HG03378 (cell line): ENCODE measurements around the gene NR5A2.
A peak's percentile ranks its signal among the peaks of the same experiment; 100 is the strongest.
"Not testable (repeated sequence)": the region's sequence is repeated elsewhere in the genome, so short reads cannot be mapped to it uniquely, and the experiment has no call there.

Experiments
- ATAC-seq: cut with Tn5 transposase; IDR thresholded peaks from one replicate; pipeline ENCODE4 v1.9.1; 2021; ENCODE audit warnings: mild to moderate bottlenecking, moderate library complexity; ENCODE audit not compliant: unreplicated experiment

NR5A2 gene

DNA sequence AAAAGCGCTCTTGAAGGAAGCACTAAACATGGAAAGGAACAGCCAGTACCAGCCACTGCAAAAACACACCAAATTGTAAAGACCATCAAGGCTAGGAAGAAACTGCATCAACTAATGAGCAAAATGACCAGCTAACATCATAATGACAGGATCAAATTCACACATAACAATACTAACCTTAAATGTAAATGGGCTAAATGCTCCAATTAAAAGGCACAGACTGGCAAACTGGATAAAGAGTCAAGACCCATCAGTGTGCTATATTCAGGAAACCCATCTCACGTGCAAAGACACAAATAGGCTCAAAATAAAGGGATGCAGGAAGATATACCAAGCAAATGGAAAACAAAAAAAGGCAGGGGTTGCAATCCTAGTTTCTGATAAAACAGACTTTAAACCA is 159.8 kb downstream of the NR5A2 start:
- not testable (repeated sequence) for ATAC-seq

DNA sequence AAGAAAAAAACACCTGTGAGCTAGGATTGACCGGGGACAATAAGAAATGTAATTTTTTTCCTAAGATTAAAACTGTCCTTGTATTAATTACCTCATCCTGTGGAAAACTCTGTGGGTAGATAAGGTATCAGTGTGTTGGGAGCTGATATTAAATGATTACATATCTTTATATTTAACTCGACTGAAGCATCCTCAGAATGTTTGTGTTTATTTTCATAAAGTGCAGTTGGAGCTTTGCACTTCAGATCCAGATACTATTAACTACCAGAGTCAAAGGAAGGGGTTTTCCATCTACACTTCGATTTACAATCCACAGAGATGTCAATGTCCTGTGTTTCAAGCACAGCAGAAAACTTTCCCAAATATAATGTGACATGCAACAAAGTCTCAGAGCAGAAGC is 164.5 kb downstream of the NR5A2 start:
- no peak for ATAC-seq

DNA sequence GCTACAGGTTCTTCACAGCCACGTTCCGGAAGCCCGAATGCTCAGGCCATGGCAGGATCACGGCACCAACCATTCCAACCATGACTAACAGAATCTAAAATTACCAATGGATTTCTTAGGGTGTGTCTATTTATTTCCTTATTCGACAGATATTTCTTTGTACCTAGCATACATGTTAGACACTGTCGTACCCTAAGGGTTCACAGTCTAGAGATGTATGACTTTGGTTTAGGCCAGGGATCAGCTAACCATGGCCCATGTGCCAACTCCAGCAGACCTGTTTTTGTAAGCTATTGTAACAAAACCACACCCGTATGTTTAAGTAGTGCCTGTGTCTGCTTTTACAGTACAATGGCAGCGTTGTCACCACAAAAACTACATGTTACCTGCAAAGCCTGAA is 167.0 kb downstream of the NR5A2 start:
- ATAC-seq = no peak

DNA sequence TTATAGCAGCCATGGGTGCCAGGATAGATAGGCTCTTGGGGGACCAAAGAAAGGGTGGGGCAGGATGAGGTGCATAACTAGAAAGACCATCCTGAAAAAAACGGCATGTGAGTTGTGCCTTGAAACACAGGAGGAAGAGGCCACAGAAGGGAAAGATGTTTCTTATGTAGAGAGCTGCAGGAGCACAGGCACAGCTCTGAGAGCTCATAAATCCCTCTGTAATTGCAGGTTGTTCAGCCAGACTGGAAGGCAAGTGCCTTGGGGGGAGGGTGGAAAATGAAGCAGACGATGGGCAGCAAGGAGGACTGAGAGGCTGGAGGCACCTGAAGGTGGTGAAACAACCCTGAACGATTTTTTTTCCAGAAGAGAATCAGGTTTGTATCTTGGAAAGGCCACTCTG is 170.7 kb downstream of the NR5A2 start:
- ATAC-seq = no peak

DNA sequence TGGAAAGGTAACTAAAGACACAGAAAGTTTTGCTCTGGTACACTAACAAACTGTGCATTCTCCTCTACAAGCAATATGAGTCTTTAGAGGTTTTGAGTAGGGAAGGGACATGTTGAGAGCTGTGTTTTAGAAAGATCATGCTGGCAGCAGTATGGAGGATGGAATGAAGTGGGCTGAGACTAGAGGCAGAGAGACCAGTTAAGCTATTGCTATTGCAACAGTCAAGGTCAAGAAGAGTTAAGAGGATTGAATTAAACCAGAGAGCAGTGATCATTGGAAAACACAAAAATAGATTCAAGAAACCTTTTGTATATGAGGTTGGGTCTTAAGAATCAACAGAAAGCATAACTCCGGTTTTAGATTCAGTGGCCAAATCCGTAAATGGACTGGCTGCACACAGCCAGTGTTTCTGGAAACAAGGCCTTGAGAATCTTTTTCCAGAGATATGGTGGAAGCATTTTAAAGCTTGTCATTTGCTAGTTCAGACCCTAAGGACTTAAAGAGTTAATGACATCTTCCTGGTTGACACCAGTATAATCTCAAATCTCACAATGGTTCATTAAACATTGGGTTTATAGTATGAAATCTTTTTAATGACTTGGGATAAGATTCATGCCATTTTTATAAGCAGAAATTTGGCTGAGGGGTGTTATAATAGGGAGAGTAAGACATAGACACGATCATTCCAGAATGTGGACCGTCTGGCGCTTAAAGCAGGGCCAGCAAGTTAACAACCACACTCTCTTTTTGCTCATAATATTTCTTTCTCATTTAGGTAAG is 177.9 kb downstream of the NR5A2 start:
- no peak for ATAC-seq

DNA sequence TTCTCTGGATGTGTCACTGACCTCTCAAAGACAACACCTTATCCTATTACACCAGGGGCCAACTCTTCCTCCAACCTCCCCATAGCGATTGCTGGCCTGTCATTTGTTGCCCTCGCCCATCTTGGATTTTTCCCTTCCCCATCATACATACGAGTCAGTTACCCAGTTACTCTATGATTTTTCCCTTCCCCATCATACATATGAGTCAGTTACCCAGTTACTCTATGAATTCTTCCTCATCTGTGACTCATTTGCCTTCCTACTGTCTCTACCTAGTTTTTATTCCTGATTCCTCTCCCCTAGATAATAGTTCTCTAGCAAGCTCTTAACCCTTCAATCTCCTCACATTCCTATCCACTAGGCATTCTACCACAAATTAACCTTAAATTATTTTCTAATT is 178.8 kb downstream of the NR5A2 start:
- no peak for ATAC-seq

DNA sequence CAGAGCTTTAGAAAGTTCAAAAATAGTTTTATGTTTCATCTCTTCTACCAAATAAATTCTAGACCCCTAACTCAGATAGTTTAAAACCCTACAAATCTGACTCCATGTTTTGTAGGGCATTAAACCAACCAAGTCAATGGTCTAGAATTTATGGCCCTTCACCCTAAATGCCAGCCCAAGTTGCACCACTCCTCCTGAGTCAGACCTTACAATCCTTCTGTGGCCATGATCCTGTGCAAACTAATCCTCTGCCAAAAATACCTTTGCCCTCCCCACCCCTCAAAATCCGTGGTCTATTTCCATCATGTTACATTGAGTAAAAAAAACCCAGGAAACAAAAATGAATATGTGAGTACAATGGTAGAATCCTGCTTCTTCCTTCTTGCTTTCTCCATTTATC is 179.3 kb downstream of the NR5A2 start:
- ATAC-seq = no peak

DNA sequence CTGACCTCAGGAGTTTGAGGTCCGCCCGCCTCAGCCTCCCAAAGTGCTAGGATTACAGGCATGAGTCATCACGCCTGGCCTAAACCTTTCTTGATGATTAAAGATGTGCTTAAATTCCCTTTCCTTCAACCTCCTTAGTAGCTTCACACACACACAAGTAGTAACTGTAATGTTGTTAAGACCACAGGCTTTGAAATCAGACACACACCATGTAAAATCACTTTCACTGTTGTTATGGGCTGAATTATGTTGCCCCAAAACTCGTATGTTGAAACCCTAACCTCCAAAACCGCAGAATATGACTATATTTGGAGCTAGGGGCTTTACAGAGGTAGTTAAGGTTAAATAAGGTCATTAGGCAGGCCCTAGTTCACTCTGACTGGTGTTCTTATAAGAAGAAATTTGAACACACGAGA is 180.2 kb downstream of the NR5A2 start:
- ATAC-seq = peak; percentile 90

DNA sequence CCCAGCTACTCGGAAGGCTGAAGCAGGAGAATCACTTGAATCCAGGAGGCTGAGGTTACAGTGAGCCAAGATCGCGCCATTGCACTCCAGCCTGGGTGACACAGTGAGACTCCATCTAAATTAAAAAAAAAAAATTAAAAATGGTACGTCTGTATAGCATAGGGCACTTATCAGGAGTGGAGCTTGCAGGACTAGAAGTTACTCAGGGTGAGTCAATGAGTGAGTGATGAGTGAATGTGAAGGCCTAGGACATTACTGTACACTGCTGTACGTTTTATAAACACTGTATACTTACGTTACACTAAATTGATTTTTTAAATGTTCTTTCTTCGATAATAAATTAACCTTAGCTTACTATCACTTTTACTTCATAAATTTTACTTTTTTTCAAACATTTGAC is 183.6 kb downstream of the NR5A2 start:
- no peak for ATAC-seq

DNA sequence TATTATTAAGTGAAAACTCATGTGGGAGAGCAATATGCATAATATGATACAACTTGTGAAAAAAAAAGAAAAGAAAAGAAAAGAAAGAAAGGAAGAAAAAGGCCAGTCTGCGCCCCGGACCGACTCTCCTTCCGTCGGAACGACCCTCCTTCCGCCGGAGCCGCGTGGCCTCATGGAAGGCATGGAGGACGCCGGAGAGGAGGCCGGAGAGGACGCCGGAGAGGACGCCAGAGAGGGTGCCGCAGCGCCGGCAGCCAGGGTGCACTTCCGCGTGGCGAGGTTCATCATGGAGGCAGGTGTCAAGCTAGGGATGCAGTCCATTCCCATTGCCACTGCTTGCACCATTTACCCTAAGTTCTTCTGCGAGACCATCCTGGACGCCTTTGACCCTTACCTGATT is 185.9 kb downstream of the NR5A2 start:
- ATAC-seq = no peak

DNA sequence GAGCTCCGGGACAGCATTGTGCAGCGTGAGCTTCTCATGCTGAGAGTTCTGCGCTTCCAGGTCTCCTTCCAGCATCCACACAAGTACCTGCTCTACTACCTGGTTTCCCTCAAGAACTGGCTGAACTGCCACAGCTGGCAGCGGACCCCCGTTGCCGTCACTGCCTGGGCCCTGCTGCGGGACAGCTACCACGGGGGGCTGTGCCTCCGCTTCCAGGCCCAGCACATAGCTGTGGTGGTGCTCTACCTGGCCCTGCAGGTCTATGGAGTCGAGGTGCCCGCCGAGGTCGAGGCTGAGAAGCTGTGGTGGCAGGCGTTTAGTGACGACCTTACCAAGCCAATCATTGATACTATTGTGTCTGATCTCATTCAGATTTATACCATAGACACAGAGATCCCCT is 186.4 kb downstream of the NR5A2 start:
- no peak for ATAC-seq

DNA sequence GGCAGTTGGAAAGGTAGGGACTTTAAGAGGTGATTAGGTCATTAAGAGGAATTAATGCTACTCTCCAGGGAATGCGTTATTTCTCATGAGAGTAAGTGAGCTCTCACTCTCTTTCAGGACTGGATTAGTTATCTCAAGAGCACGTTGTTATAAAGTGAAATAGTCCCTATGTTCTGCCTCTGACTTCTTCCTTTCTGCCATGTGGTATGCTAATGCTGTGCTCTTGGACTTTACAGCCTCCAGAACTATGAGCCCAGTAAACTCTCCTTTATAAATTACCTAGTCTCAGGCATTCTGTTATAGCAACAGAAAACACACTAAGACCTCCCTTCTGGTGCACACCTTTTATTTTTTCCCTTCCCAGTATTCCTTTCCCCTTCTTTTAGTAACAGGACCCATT is 187.8 kb downstream of the NR5A2 start:
- no peak for ATAC-seq

DNA sequence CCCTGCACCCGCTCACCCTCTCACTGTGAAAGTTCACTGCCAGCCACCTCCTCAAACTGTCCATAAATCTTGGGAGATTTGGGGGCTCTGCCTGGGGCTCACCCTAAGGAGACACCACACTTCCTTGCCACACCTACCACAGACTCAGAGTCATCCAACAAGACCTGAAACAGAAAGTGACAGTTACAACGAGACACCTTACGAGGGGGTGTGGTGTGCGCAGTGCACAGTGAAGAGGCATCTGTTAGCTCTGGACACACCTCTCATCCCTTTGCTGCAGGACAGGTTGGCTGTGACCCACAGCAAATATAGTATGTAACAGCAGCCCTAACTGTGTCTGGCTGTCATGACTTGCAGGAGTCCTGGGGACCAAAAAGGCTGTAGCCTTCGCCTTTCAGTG is 190.2 kb downstream of the NR5A2 start:
- no peak for ATAC-seq

DNA sequence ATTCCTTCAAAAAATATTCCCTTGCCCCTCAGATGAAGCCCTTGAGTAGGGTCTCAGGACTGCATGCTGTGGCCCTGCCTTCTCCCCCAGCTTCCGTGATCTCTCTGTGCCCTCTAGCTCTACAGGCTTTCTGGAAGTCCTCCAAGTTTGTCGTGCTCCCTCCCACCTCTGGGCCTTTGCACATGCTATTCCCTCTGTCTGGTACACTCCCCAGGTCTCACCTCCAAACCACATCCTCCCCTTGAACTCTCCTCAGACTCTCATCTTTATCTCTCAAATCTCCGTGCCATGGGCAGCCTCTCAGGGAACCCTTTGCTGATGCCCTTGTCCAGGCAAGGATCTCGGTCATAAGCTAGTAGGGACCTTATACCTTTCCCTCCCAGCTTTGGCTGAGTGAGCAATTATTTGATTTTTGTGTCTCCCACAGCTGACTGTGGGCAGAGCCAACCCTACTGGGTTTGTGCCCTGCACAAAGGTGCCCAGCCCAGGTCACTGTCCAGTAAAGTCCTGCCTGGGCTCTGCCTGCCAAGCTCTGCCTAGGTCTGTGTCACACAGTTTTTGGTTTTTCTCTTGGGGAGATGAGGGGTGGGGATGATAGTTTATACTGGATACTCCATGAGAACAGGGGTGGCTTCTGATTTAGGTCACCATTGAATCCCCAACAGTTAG is 194.2 kb downstream of the NR5A2 start:
- no peak for ATAC-seq

DNA sequence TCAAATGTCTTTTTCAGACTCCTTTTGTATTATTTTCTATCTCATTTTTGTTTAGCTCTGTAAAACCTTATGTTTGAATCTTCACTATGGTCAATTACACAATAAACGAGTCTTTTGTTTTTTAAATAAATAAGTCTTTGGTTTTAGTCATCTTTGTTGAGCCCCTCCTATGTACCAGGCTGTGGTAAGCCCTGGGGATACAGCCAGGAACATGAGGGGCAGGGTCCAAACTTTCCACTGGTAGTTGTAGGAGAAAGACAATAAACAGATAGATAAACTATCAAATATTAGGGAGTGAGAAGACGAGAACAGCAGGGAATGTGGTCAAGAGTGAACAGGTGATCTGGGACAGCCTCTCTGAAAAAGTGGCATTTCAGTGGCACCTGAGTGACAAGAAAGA is 195.7 kb downstream of the NR5A2 start:
- no peak for ATAC-seq

DNA sequence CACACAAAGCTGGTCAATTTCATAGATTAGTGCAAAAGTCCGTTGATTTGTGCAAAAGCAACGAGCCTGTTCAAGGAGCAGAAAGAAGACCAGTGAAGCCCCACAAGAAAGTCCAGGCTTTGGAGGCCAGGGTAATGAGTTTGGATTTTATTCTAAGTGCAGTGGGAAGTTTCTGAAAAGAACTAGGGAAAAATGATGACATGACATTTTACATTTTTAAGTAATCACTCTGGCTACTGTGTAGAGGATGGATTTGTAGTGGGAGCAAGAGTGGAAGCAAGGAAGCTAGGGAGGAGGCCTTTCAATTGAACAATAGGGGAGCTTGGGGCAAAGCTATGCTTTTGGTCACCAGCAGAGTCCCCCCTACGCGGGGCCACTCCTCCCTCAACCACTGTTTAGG is 196.1 kb downstream of the NR5A2 start:
- no peak for ATAC-seq

DNA sequence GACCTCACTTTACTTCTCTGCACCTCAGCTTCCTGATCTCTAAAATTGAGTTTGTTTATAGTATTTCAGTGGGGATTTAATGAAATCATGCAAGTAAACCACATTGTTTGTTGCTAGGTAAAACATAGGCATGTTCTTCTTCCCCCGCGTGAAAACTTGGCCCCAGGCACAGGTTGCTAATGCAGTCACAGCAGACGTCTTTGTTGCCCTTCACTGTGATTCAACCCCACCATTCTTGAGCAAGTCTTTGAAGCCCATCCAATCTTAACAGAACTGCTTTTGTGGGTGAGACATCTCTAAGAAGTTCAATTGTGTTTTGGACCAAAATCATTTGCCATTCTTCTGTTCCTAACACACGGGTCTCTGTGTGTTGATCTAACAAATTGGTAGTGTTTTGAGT is 196.8 kb downstream of the NR5A2 start:
- no peak for ATAC-seq

DNA sequence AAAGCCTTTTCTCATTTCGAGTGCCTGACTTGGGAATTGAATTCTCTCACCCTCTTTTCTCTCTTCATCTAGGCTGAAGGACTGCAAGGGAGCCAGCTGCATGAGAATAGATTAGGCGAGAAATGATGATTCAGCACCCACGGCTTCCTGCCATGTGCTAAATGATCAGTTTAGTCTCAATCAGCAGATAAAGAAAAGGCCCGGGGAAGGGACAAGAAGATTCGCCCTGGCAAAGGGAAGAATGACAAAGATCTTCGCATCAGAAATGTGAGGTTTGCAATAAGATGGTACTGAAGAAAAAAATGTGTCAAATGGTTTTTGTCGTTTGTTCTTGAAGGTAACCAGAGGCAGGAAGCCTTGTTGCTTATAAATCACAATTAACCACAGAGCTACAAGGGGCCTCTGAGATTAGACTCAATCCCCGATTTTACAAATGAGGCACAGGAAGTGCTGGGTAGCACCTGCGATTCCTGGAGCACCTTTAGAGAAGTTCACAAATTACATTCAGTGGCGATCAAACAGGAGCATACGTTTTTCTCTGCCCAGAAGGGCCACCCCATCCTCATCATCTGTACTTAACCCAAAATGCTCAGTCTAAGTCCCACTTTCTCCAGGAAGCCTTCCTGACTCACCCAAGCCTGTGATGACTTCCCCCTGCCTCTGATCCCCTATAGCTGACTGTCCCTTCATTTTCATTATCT is 198.9 kb downstream of the NR5A2 start:
- ATAC-seq = no peak

DNA sequence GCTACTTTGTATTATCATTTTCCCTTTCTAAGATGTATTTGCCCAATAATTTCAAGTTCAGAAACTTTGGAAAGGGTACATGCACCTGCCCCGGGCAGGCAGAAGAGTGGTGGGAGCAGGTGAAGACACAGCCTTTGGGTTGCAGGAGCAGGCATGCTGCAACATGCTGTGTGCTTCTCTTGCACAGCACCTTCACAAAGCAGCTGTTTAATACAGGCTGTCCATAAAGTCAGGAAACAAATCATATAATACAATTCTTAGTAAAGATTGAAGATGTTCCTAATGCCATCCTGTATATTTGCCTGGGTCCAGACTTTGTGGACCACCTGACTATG is 199.4 kb downstream of the NR5A2 start:
- ATAC-seq = no peak
